ENCODE measurements around the gene TTC27. TPM values are rescaled to one million over a fixed set of nuclear protein-coding genes. Genes with fewer than 3 reads are reported as not detected.
A peak's percentile ranks its signal among the peaks of the same experiment; 100 is the strongest.

The TTC27 gene
- total and polyA plus RNA-seq, 3 experiments from 2014 or later, result 22.1 to 41.7 (median 40.9) TPM

DNA sequence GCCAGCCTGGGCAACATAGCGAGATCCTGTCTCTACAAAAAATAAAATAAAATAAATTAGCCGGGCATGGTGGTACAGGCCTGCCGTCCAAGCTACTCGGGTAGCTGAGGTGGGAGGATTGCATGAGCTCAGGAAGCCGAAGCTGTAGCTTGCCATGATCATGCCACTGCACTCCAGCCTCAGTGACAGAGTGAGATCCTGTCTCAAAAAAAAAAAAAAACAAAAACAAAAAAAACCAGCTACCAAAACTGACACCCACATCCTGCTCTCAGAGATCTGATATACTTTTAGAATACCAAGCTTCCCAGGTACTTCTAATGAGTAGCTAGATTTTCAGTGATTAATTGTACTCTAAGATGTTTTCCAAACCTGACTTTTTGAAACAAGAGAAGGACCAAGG, 74.0 kb downstream of the TTC27 start:
- no peak overlapping the region for H3K27ac ChIP-seq (ENCODE audit: low read depth, low read length)
- Mint-ChIP-seq H3K9me3 (no peaks in the 10 kb centered on the region), H3K36me3 (peaks cover 10 to 52% (median 27%) of the 10 kb centered on the region in 3 donors), H3K27me3 (no peaks in the 10 kb centered on the region), H3K4me3 (no peak overlapping the region), H3K27ac (peak overlapping the region in 4 of 8 donors; percentile 14 to 63 (median 54)), H3K4me1 (peaks cover 10 to 18% (median 12%) of the 10 kb centered on the region in 3 donors)
- H3K9me3 ChIP-seq (ENCODE audit: low read length), result no peaks in the 10 kb centered on the region
- no peaks in the 10 kb centered on the region for H3K27me3 ChIP-seq (ENCODE audit: insufficient read depth, low read length, poor library complexity, severe bottlenecking)
- no peaks in the 10 kb centered on the region for H3K36me3 ChIP-seq (ENCODE audit: insufficient read depth, low read length)
- POLR2A ChIA-PET, result no interaction called here
- no peak for DNase-seq
- no peaks in the 10 kb centered on the region for H3K4me1 ChIP-seq (ENCODE audit: insufficient read depth, low read length)
- CTCF ChIA-PET, result no interaction called here
- H3K4me3 ChIP-seq (ENCODE audit: low read length), result no peak overlapping the region

GRCh38 chr2:32702303-32703064, 74.6 kb downstream of the TTC27 start:
- no peaks in the 10 kb centered on the region for H3K4me1 ChIP-seq (ENCODE audit: insufficient read depth, low read length)
- H3K36me3 Mint-ChIP-seq, result peaks cover 8 to 51% (median 30%) of the 10 kb centered on the region in 3 donors
- POLR2A ChIA-PET, result no interaction called here
- CTCF ChIA-PET, result no interaction called here
- no peaks in the 10 kb centered on the region for H3K9me3 Mint-ChIP-seq
- no peak for DNase-seq
- peak overlapping the region in 3 of 8 donors; percentile 25 to 58 (median 38) for H3K27ac Mint-ChIP-seq
- no peak overlapping the region for H3K4me3 Mint-ChIP-seq
- H3K4me1 Mint-ChIP-seq, result peaks cover 10 to 18% (median 12%) of the 10 kb centered on the region in 3 donors
- no peak overlapping the region for H3K4me3 ChIP-seq (ENCODE audit: low read length)
- no peak overlapping the region for H3K27ac ChIP-seq (ENCODE audit: low read depth, low read length)
- no peaks in the 10 kb centered on the region for H3K27me3 Mint-ChIP-seq
- H3K9me3 ChIP-seq (ENCODE audit: low read length), result no peaks in the 10 kb centered on the region
- no peaks in the 10 kb centered on the region for H3K27me3 ChIP-seq (ENCODE audit: insufficient read depth, low read length, poor library complexity, severe bottlenecking)
- no peaks in the 10 kb centered on the region for H3K36me3 ChIP-seq (ENCODE audit: insufficient read depth, low read length)

DNA sequence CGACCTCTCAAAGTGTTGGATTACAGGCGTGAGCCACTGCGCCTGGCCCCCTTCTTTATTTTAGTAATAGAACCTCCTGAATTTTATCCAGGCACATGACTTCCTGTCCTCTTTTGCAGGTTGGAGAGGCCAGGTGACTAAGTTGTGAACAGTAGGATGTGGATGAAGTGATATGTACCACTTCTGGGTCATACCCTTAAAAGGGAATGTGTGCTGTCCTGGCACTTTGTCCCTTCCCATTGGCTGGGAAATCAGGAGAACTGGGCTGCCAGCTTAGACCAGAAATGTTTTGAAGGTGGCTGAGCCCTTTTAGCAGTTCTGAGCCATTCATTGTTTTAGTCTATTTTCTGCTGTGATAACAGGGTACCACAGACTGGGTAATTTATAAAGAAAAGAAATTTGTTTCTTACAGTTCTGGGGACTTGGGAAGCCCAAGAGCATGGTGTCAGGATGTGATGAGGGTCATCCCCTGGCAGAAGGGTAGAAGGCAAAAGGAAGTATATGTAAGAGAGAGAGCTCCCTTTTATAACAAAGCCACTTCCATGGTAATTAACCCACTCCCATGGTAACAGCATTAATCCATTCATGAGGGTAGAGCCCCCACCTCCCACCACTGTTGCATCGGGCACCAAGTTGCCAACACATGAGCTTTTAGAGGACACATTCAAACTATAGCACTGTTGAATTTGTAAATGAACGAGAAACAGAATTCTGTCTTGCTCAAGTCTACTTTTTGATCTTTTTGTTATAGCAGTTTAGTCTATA, 79.1 kb downstream of the TTC27 start:
- Histone ChIP-seq H3K9me3 (ENCODE audit: low read length) (no peaks in the 10 kb centered on the region), H3K4me3 (ENCODE audit: low read length) (no peak overlapping the region), H3K27ac (ENCODE audit: low read depth, low read length) (no peak overlapping the region), H3K27me3 (ENCODE audit: insufficient read depth, low read length, poor library complexity, severe bottlenecking) (no peaks in the 10 kb centered on the region), H3K36me3 (ENCODE audit: insufficient read depth, low read length) (no peaks in the 10 kb centered on the region), H3K4me1 (ENCODE audit: insufficient read depth, low read length) (no peaks in the 10 kb centered on the region)
- Mint-ChIP-seq H3K4me3 (no peak overlapping the region), H3K36me3 (peaks cover 12 to 54% (median 29%) of the 10 kb centered on the region in 3 donors), H3K27ac (no peak overlapping the region), H3K9me3 (no peaks in the 10 kb centered on the region), H3K27me3 (no peaks in the 10 kb centered on the region), H3K4me1 (peaks cover 2 to 5% (median 5%) of the 10 kb centered on the region in 3 donors)
- POLR2A ChIA-PET, result no interaction called here
- CTCF ChIA-PET, result interaction anchor here (1.0 kb wide), 1 partner anchor 15 kb away, joined by 3 read pairs; no protein-coding TSS in a partner anchor
- DNase-seq, result no peak

DNA sequence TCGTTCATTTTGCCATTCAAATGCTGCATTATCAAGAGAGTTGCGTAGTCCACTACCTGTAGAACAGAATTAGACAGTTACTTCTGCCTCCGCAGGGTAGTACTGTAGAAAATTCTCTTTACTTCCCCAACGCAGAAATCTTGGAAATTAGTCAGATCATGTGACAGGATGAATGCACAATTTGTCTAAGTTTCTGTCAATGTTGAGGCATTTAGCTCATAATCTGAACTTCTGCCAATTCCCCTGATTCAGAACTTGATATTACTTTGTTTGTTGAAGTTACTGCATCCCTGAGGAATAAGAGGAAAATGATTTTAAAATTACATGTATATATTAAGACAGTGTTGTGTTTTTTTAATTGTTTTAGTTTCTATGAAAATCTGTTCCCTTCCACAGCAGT, 83.4 kb downstream of the TTC27 start:
- Histone ChIP-seq H3K4me3 (ENCODE audit: low read length) (no peak overlapping the region), H3K27ac (ENCODE audit: low read depth, low read length) (no peak overlapping the region), H3K27me3 (ENCODE audit: insufficient read depth, low read length, poor library complexity, severe bottlenecking) (no peaks in the 10 kb centered on the region), H3K36me3 (ENCODE audit: insufficient read depth, low read length) (no peaks in the 10 kb centered on the region), H3K9me3 (ENCODE audit: low read length) (no peaks in the 10 kb centered on the region), H3K4me1 (ENCODE audit: insufficient read depth, low read length) (no peaks in the 10 kb centered on the region)
- no peak for DNase-seq
- Mint-ChIP-seq H3K9me3 (peaks cover 0 to 2% (median 0%) of the 10 kb centered on the region in 5 donors), H3K27ac (no peak overlapping the region), H3K27me3 (no peaks in the 10 kb centered on the region), H3K36me3 (peaks cover 17 to 61% (median 32%) of the 10 kb centered on the region in 3 donors), H3K4me3 (no peak overlapping the region), H3K4me1 (peaks cover 3 to 18% (median 12%) of the 10 kb centered on the region in 3 donors)
- ChIA-PET CTCF (interaction anchor here (0.6 kb wide), 1 partner anchor 34 kb away, joined by 3 read pairs; no protein-coding TSS in a partner anchor), POLR2A (no interaction called here)

- H3K4me1 ChIP-seq (ENCODE audit: insufficient read depth, low read length), result no peaks in the 10 kb centered on the region
- POLR2A ChIA-PET, result no interaction called here
- Mint-ChIP-seq H3K9me3 (peaks cover 0 to 2% (median 0%) of the 10 kb centered on the region in 5 donors), H3K4me1 (peaks cover 3 to 18% (median 12%) of the 10 kb centered on the region in 3 donors), H3K36me3 (peaks cover 16 to 61% (median 35%) of the 10 kb centered on the region in 3 donors), H3K4me3 (no peak overlapping the region), H3K27ac (no peak overlapping the region), H3K27me3 (no peaks in the 10 kb centered on the region)
- CTCF ChIA-PET, result interaction anchor here (0.6 kb wide), 1 partner anchor 33 kb away, joined by 3 read pairs; no protein-coding TSS in a partner anchor
- H3K4me3 ChIP-seq (ENCODE audit: low read length), result no peak overlapping the region
- H3K9me3 ChIP-seq (ENCODE audit: low read length), result no peaks in the 10 kb centered on the region
- H3K27ac ChIP-seq (ENCODE audit: low read depth, low read length), result no peak overlapping the region
- no peaks in the 10 kb centered on the region for H3K36me3 ChIP-seq (ENCODE audit: insufficient read depth, low read length)
- no peaks in the 10 kb centered on the region for H3K27me3 ChIP-seq (ENCODE audit: insufficient read depth, low read length, poor library complexity, severe bottlenecking)
- no peak for DNase-seq
Measured at GRCh38 chr2:32711908-32712501, 84.2 kb downstream of the TTC27 start.

GRCh38 chr2:32712870-32713269, 85.0 kb downstream of the TTC27 start:
- Mint-ChIP-seq H3K4me1 (peaks cover 3 to 18% (median 12%) of the 10 kb centered on the region in 3 donors), H3K9me3 (peaks cover 0 to 2% (median 0%) of the 10 kb centered on the region in 5 donors), H3K27ac (peak overlapping the region in 1 of 8 donors; percentile 15), H3K4me3 (no peak overlapping the region), H3K27me3 (no peaks in the 10 kb centered on the region), H3K36me3 (peaks cover 23 to 63% (median 31%) of the 10 kb centered on the region in 3 donors)
- POLR2A ChIA-PET, result no interaction called here
- no peaks in the 10 kb centered on the region for H3K36me3 ChIP-seq (ENCODE audit: insufficient read depth, low read length)
- H3K9me3 ChIP-seq (ENCODE audit: low read length), result no peaks in the 10 kb centered on the region
- CTCF ChIA-PET, result no interaction called here
- no peak overlapping the region for H3K4me3 ChIP-seq (ENCODE audit: low read length)
- no peaks in the 10 kb centered on the region for H3K4me1 ChIP-seq (ENCODE audit: insufficient read depth, low read length)
- no peaks in the 10 kb centered on the region for H3K27me3 ChIP-seq (ENCODE audit: insufficient read depth, low read length, poor library complexity, severe bottlenecking)
- DNase-seq, result no peak
- H3K27ac ChIP-seq (ENCODE audit: low read depth, low read length), result no peak overlapping the region

- ChIA-PET POLR2A (no interaction called here), CTCF (no interaction called here)
- Mint-ChIP-seq H3K27me3 (no peaks in the 10 kb centered on the region), H3K27ac (peak overlapping the region in 1 of 8 donors; percentile 27), H3K9me3 (peaks cover 0 to 2% (median 0%) of the 10 kb centered on the region in 5 donors), H3K4me3 (no peak overlapping the region), H3K36me3 (peaks cover 26 to 63% (median 31%) of the 10 kb centered on the region in 3 donors), H3K4me1 (peaks cover 4 to 18% (median 12%) of the 10 kb centered on the region in 3 donors)
- no peaks in the 10 kb centered on the region for H3K27me3 ChIP-seq (ENCODE audit: insufficient read depth, low read length, poor library complexity, severe bottlenecking)
- H3K27ac ChIP-seq (ENCODE audit: low read depth, low read length), result no peak overlapping the region
- no peaks in the 10 kb centered on the region for H3K9me3 ChIP-seq (ENCODE audit: low read length)
- H3K4me1 ChIP-seq (ENCODE audit: insufficient read depth, low read length), result no peaks in the 10 kb centered on the region
- no peaks in the 10 kb centered on the region for H3K36me3 ChIP-seq (ENCODE audit: insufficient read depth, low read length)
- H3K4me3 ChIP-seq (ENCODE audit: low read length), result no peak overlapping the region
- DNase-seq, result no peak
Measured at GRCh38 chr2:32714521-32714920, 86.7 kb downstream of the TTC27 start.

Data from CD8-positive, alpha-beta memory T cell (primary cell).